K562 (cell line): Measurements from ENCODE around the gene ITPK1. TPM values are rescaled to one million over a fixed set of nuclear protein-coding genes. Genes with fewer than 3 reads are reported as not detected.

Experiments
- ATAC-seq: fragments of 200-7000 bp; cut with Tn5 transposase; 3 replicates; pipeline ENCODE4 v1.9.1; 2020; ENCODE audit warnings: moderate library complexity
- BruUV-seq: library from RNA; stranded (reverse); fragments of 400-500 nt; replicated peaks from 2 replicates; lab custom pipeline; 2021; lab: Mats Ljungman, UMichigan
- CTCF ChIA-PET: fragments of 300-600 bp; formaldehyde crosslinking; extraction: SDS; loops from one replicate; lab custom pipeline; 2021; ENCODE audit warnings: low intra/inter-chr PET ratio; lab: Yijun Ruan, JAX
- POLR2A ChIA-PET: fragments of 300-600, 350-650 bp; sonication (Branson Sonifier 250); formaldehyde crosslinking; extraction: SDS; loops from one replicate; lab custom pipeline; 2021; ENCODE audit warnings: antibody characterized with exemption, inconsistent platforms; lab: Yijun Ruan, JAX
- DNase-seq, 4 experiments: peaks; one replicate each; pipeline versions ENCODE4 v3.0.0 to v3.0.0-alpha.2; 2011 to 2018; ENCODE audit warnings: low spot score in 3 of 4, mixed read lengths in 3 of 4; ENCODE audit errors: extremely low read depth in 1 of 4
- FAIRE-seq: peaks from 2 replicates; lab custom pipeline; 2011; peaks lifted over from hg19 to GRCh38; lab: Jason Lieb, UNC
- H2AFZ ChIP-seq: 2 replicates; pipeline ENCODE4 v1.6.0; 2011; ENCODE audit warnings: low read depth, low read length, control low read depth, inconsistent platforms
- H3K27ac ChIP-seq: fragments of 200-600 bp; 3 replicates; pipeline ENCODE4 v1.8.0; 2011; ENCODE audit warnings: low read depth, mild to moderate bottlenecking, control low read depth, inconsistent platforms, low read length, moderate library complexity, mixed read lengths; ENCODE audit errors: extremely low read depth
- H3K27me3 ChIP-seq, 2 experiments: fragments of 300-600 bp in 1 of 2; 2 replicates in 1 of 2; 3 replicates in 1 of 2; pipeline versions ENCODE4 v1.6.0 to v1.8.0; 2011; ENCODE audit warnings: inconsistent platforms in 2 of 2, low read length in 2 of 2, mild to moderate bottlenecking in 1 of 2, mixed read lengths in 1 of 2, moderate library complexity in 1 of 2; ENCODE audit not compliant: control insufficient read depth in 2 of 2, insufficient read depth in 2 of 2
- H3K36me3 ChIP-seq: fragments of 300-600 bp; 3 replicates; pipeline ENCODE4 v1.8.0; 2011; ENCODE audit warnings: mild to moderate bottlenecking, low read length, inconsistent platforms; ENCODE audit not compliant: control insufficient read depth, insufficient read depth
- H3K4me1 ChIP-seq, 2 experiments: fragments of 200-600 bp in 1 of 2; replicated peaks in 1 of 2; 2 replicates in 1 of 2; 3 replicates in 1 of 2; pipeline versions ENCODE4 v1.5.1 to v1.8.0; 2011; ENCODE audit warnings: inconsistent platforms in 2 of 2, low read length in 2 of 2, mild to moderate bottlenecking in 1 of 2, mixed read lengths in 1 of 2, moderate library complexity in 1 of 2; ENCODE audit not compliant: control insufficient read depth in 2 of 2, insufficient read depth in 2 of 2
- H3K4me2 ChIP-seq: 2 replicates; pipeline ENCODE4 v1.6.1; 2011; ENCODE audit warnings: low read length, control low read depth, inconsistent platforms, mixed read lengths; ENCODE audit not compliant: insufficient read depth
- H3K4me3 ChIP-seq: fragments of 200-600 bp; sonication (generic), shearing (Covaris generic); 2 replicates; pipeline ENCODE4 v1.5.1; 2016; ENCODE audit warnings: control low read depth, inconsistent platforms
- H3K79me2 ChIP-seq: fragments of 200-600 bp; 3 replicates; pipeline ENCODE4 v1.8.0; 2011; ENCODE audit warnings: low read length, inconsistent platforms; ENCODE audit not compliant: control insufficient read depth, insufficient read depth
- H3K9ac ChIP-seq, 2 experiments: 2 replicates each; pipeline versions ENCODE4 v1.6.0 to v1.6.1; 2011; ENCODE audit warnings: low read depth in 2 of 2, low read length in 2 of 2, control low read depth in 1 of 2, inconsistent platforms in 1 of 2, mild to moderate bottlenecking in 1 of 2, mixed read lengths in 1 of 2; ENCODE audit not compliant: insufficient read depth in 1 of 2
- H3K9me1 ChIP-seq: one replicate; pipeline ENCODE4 v1.6.0; 2011; ENCODE audit warnings: inconsistent platforms, mild to moderate bottlenecking, low read length, moderate library complexity; ENCODE audit not compliant: control insufficient read depth, insufficient read depth
- H3K9me3 ChIP-seq: replicated peaks from 2 replicates; pipeline ENCODE4 v1.5.1; 2011; ENCODE audit warnings: low read depth, low read length, inconsistent platforms; ENCODE audit not compliant: control insufficient read depth, insufficient read depth
- H4K20me1 ChIP-seq: replicated peaks from 2 replicates; pipeline ENCODE4 v1.6.1; 2011; ENCODE audit warnings: low read length, inconsistent platforms, mixed read lengths; ENCODE audit not compliant: control insufficient read depth, insufficient read depth
- CHCHD3 ChIP-seq: fragments of 250-450 bp; sonication (Bioruptor Pico); IDR thresholded peaks from 2 replicates; pipeline ENCODE4 v2.1.2; 2022; ENCODE audit warnings: mild to moderate bottlenecking
- FOXJ3 ChIP-seq: sonication (generic); formaldehyde crosslinking; IDR thresholded peaks from 2 replicates; pipeline ENCODE4 v1.4.0; 2020; ENCODE audit warnings: mild to moderate bottlenecking, missing genetic modification reagents
- HMG20A ChIP-seq: fragments of 450-650 bp; formaldehyde crosslinking; conservative IDR thresholded peaks from 2 replicates; pipeline ENCODE4 v1.4.0; 2020; ENCODE audit warnings: mild to moderate bottlenecking, mixed read lengths
- NFXL1 ChIP-seq: fragments of 450-650 bp; formaldehyde crosslinking; IDR thresholded peaks from 2 replicates; pipeline ENCODE4 v1.4.0; 2021; ENCODE audit warnings: mild to moderate bottlenecking
- POLR2AphosphoS5 ChIP-seq: IDR thresholded peaks from 2 replicates; pipeline ENCODE4 v1.6.1; 2011; ENCODE audit warnings: mild to moderate bottlenecking, low read depth, low read length, moderate library complexity; ENCODE audit not compliant: control insufficient read depth, insufficient read depth
- SAP30 ChIP-seq: fragments of 200-600 bp; sonication (generic); IDR thresholded peaks from 2 replicates; pipeline ENCODE4 v1.6.1; 2012; ENCODE audit warnings: borderline replicate concordance, low read depth, mild to moderate bottlenecking, moderate library complexity, low read length, control low read depth, inconsistent platforms; ENCODE audit not compliant: insufficient read depth, poor library complexity, severe bottlenecking
- SRSF1 ChIP-seq: fragments of 200-400 bp; formaldehyde crosslinking; IDR thresholded peaks from 2 replicates; pipeline ENCODE4 v1.6.1; 2017; ENCODE audit warnings: mild to moderate bottlenecking, low read depth, low read length, moderate library complexity
- TAF9B ChIP-seq: fragments of 450-650 bp; IDR thresholded peaks from 2 replicates; pipeline ENCODE4 v1.6.1; 2018; ENCODE audit warnings: mild to moderate bottlenecking; ENCODE audit not compliant: partially characterized antibody
- TARDBP ChIP-seq: fragments of 450-650 bp; IDR thresholded peaks from 2 replicates; pipeline ENCODE4 v1.6.1; 2016
- XRCC3 ChIP-seq: fragments of 450-650 bp; IDR thresholded peaks from 2 replicates; pipeline ENCODE4 v1.6.1; 2017; ENCODE audit warnings: mild to moderate bottlenecking, moderate library complexity
- ZNF146 ChIP-seq: IDR thresholded peaks from one replicate; pipeline ENCODE4 v1.6.1; 2018; ENCODE audit warnings: missing compliant biosample characterization; ENCODE audit not compliant: unreplicated experiment
- ZNF445 ChIP-seq: fragments of 250-450 bp; sonication (Bioruptor Pico); IDR thresholded peaks from 2 replicates; pipeline ENCODE4 v1.4.0; 2020; ENCODE audit warnings: low read depth, mild to moderate bottlenecking, moderate library complexity
- ZNF512 ChIP-seq: IDR thresholded peaks from 2 replicates; pipeline ENCODE4 v1.6.1; 2016; ENCODE audit warnings: missing genetic modification characterization, missing compliant biosample characterization
- WGBS: fragments of 100-300 bp; shearing (Covaris generic); methylation state at CpG from one replicate; pipeline ENCODE4 v1.1.6; 2016; ENCODE audit warnings: low coverage, mixed read lengths; ENCODE audit not compliant: insufficient coverage; ENCODE audit errors: missing lambda C conversion rate; 5-methylcytosine and 5-hydroxymethylcytosine counted together
- in situ Hi-C: fragments of 300-500 bp; cut with MboI; formaldehyde crosslinking; loops from 4 replicates; pipeline ENCODE4 v1.15.0; 2018; ENCODE audit warnings: inconsistent platforms, mixed read lengths
- intact Hi-C: fragments of 100-400 bp; cut with micrococcal nuclease; formaldehyde crosslinking; loops from 2 replicates; pipeline ENCODE4 v1.14.2; 2022
- polyA plus RNA-seq, 8 experiments: library from polyadenylated mRNA; depleted of rRNA in 4 of 8; stranded (reverse) in 5 of 8; unstranded in 3 of 8; fragments of >200 nt; fragmentation: Nextera tagmentation in 2 of 8; fragmentation: Illumina TruSeq in 1 of 8; extraction: Ambion mirVana in 2 of 8; extraction: Trizol in 1 of 8; gene quantifications; 2 replicates each; pipeline versions ENCODE4 v1.2.1 to v1.2.3, GENCODE V29; 2011 to 2014; ENCODE audit warnings: inconsistent platforms in 1 of 8, missing spikeins in 1 of 8
- total RNA-seq, 7 experiments: library from RNA; depleted of rRNA in 6 of 7; stranded (reverse); fragments of >200 nt in 6 of 7; fragmentation: Illumina TruSeq in 2 of 7; extraction: Trizol in 2 of 7; gene quantifications; 2 replicates each; pipeline versions ENCODE4 v1.2.1 to v1.2.3, GENCODE V29; 2011 to 2021; ENCODE audit warnings: low replicate concordance in 1 of 7
- TF ChIP-seq, protein P1 (sequence below), 2 experiments: fragments of 450-650 bp; IDR thresholded peaks; 2 replicates each; pipeline ENCODE4 v1.6.1; 2016; ENCODE audit warnings: mild to moderate bottlenecking in 2 of 2, borderline replicate concordance in 1 of 2, low read depth in 1 of 2, moderate library complexity in 1 of 2

The ITPK1 gene
- total and polyA plus RNA-seq, 9 of the 15 experiments (the other 6 are each of a cell fraction or from before 2014, with no cell fraction given) = 1.2 to 39.2 (median 23.0) TPM

- H3K4me2 ChIP-seq = no peak overlapping the region
- WGBS = 73% methylated on average over 7 of the region's 12 CpGs
- BruUV-seq = no TSS peak
- TF ChIP-seq ZNF146 (CRISPR knock-in tag) (no peak), CHCHD3 (no peak), NFXL1 (CRISPR knock-in tag) (no peak), SAP30 (no peak), TAF9B (no peak), ZNF512 (tag) (no peak), ZNF445 (no peak), HMG20A (no peak), TARDBP (no peak), POLR2AphosphoS5 (no peak), FOXJ3 (CRISPR knock-in tag) (no peak), SRSF1 (no peak), XRCC3 (no peak)
- TF ChIP-seq, protein P1, sequence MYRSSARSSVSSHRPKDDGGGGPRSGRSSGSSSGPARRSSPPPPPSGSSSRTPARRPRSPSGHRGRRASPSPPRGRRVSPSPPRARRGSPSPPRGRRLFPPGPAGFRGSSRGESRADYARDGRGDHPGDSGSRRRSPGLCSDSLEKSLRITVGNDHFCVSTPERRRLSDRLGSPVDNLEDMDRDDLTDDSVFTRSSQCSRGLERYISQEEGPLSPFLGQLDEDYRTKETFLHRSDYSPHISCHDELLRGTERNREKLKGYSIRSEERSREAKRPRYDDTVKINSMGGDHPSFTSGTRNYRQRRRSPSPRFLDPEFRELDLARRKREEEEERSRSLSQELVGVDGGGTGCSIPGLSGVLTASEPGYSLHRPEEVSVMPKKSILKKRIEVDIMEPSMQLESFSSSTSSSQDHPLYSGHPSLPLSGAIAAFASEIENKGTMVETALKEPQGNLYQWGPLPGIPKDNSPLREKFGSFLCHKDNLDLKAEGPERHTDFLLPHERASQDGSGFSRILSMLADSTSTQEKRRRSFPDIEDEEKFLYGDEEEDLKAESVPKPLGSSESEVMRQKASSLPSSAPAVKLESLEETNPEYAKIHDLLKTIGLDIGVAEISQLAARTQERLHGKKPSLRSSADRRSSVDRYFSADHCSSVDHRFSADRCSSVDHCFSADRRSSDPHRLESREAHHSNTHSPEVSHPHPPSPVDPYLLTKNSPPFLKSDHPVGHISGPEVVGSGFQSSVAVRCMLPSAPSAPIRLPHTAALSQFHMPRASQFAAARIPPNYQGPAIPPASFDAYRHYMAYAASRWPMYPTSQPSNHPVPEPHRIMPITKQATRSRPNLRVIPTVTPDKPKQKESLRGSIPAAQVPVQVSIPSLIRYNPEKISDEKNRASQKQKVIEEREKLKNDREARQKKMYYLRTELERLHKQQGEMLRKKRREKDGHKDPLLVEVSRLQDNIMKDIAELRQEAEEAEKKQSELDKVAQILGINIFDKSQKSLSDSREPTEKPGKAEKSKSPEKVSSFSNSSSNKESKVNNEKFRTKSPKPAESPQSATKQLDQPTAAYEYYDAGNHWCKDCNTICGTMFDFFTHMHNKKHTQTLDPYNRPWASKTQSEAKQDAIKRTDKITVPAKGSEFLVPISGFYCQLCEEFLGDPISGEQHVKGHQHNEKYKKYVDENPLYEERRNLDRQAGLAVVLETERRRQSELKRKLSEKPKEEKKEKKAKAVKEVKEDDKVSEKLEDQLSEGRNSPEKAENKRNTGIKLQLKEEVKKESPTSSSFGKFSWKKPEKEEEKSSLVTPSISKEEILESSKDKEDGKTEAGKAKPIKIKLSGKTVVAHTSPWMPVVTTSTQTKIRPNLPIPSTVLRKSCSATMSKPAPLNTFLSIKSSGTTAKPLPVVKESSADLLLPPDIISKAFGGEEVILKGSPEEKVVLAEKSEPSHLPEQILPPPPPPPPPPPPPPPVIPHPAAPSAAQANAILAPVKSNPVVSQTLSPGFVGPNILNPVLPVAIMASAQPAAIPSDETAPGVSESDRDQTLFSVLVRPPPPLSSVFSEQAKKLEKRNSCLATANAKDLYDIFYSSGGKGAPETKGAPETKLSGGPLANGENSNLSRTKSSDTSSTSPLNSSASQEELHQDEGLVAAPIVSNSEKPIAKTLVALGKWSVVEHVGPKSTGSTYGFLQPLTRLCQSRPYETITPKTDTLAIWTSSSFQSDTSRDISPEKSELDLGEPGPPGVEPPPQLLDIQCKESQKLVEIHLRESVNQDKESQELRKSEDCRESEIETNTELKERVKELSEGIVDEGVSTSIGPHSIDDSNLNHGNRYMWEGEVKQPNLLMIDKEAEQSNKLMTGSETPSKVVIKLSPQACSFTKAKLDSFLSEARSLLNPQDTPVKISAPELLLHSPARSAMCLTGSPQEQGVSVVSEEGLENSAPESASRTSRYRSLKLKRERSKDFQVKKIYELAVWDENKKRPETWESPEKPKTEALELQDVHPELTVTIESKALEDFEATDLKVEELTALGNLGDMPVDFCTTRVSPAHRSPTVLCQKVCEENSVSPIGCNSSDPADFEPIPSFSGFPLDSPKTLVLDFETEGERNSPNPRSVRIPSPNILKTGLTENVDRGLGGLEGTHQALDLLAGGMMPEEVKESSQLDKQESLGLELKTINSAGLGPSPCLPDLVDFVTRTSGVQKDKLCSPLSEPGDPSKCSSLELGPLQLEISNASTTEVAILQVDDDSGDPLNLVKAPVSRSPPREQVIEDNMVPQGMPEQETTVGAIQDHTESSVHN (IDR thresholded peaks at IDR 0.05; ENCODE audit: borderline replicate concordance in 1 of 2, low read depth in 1 of 2) = no peak
Measured at GRCh38 chr14:93049867-93050331, 65.8 kb downstream of the ITPK1 start.

More at GRCh38 chr14:93049867-93050331, 65.8 kb downstream of the ITPK1 start:
- peaks cover 23 to 25% of the 10 kb centered on the region in 2 experiments for H3K4me1 ChIP-seq
- ChIA-PET POLR2A (interaction anchor here (0.7 kb wide), 1 partner anchor 1699 kb away, joined by 3 read pairs; no protein-coding TSS in a partner anchor), CTCF (no interaction called here)
- in situ Hi-C loops (no loop called here), intact Hi-C loops (no loop called here)
- DNase-seq (no peak), ATAC-seq (no peak), FAIRE-seq (no peak)
- no peak overlapping the region for H2AFZ ChIP-seq
- no peaks in the 10 kb centered on the region for H3K36me3 ChIP-seq
- no peak overlapping the region for H3K4me3 ChIP-seq
- H3K27ac ChIP-seq = no peak overlapping the region
- H3K9me1 ChIP-seq = no peaks in the 10 kb centered on the region
- no peak overlapping the region for H3K9ac ChIP-seq
- H3K27me3 ChIP-seq = no peaks in the 10 kb centered on the region
- H3K9me3 ChIP-seq = no peaks in the 10 kb centered on the region
- H3K79me2 ChIP-seq = no peaks in the 10 kb centered on the region; the same call in 2 of the 3 replicates
- no peaks in the 10 kb centered on the region; the same call in 1 of the 2 replicates for H4K20me1 ChIP-seq
